Measurements from ENCODE around the gene NCKIPSD.

NCKIPSD gene

DNA sequence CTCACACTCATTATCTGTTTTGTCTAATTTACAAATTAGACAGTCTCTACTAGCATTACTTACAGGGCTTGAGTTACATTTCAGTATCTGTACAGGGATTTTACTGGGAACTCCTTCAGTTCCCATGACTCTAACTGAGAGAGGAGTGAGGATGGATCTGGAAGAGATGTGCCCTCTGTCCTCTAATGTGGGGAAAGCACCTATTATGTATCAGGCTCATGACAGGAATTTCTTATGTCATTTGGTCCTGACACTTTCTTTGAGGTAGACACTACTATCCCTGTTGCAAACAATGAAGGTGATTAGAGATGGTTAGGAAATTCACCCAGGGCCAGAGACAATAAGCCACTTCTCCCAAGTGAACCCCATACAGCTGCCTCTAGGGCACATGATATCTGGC lies 10.9 kb upstream of the NCKIPSD start:
- no peak for DNase-seq (ENCODE audit: low spot score)

DNA sequence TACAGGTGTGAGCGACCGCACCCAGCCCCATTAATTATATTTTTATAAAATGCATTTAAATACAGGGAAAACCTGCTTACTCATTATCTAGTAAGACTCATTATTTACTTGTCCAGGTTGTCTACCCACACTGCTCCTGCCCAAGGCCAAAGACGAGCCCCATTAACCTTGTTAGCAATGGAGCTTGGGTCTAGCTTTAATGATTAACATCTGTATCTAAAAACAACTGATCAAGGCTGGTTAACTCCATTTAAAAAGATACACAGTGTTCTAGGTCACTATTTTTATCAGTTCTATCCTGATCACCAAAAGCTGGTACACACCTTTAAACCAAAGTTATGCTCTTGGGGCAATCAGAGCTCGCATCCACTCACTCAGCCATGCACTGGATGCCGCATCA lies 10.4 kb upstream of the NCKIPSD start:
- DNase-seq (ENCODE audit: low spot score), result no peak

DNA sequence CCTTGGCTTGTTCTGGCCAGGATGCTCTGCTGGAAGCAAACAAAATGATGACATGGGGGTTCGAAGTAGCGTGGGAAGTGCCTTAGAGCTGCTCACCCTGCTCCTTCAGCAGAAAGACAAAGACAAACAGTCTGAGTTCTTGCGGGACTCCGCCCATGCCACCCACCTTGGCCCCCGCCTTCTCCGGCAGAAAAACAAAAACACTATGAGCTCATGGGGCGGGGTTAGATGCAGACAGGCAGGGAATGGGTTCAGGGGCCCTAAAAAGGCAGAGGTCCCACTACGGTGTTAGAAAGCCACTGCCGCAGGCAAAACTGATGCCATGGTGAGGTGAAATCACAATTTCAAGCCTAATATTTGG lies 9.7 kb upstream of the NCKIPSD start:
- no peak for DNase-seq (ENCODE audit: low spot score)

DNA sequence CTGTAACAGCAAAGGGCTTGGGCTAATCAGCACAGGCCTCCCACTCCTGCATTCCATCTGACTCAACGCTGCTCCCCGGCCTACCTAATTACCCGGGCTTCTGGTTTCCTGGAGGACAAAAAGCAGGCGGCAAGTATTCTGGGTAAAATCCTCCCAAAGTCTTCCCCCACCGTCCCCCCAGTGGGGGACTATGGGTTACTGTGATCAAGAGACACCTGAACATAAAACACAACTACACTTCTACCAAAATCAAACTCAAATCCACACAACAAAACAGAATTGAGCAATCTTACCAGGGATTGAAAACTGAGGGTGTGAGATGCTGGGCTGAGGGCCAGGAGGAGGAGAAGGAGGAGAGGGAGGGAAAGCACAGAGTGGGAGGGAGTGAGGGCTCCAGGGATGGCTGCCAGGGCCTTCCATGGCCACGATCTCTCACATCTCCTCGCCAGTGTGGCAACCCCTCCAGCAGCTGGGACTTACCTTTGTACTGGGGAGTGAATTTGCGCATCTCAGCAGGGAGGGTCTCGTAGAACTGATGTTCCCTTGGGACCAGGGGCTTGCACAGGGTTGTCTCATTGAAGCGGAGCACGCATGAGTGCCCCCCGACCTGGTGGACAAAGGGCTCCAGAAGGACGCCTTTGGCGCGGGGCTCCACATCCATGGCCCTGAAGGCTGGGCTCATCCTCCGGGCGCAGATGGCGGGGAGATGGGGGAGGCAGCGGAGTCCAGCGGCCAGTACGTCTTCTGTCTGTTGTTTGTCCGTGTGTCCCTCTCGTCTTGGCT lies 9.1 kb upstream of the NCKIPSD start:
- DNase-seq (ENCODE audit: low spot score), result no peak

DNA sequence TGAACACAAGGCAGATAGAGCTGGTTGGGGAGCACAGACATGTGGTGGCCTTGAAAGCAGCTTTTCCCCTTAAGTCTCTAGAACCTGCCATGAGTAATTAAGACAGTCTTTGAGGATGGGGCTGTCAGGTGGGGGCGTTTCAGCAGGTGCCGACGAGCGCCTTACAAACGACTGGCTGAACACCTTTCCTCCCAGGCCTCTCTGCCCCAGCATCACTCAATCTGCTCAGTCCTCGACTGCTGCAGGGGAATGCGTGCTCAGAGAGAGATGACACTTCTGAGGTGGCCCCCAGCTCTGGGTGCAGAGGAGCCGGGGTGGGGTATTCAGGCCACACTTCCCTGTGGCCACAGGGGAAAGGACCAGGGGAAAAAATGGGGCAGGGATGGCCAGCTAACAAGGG lies 8.1 kb upstream of the NCKIPSD start:
- no peak for DNase-seq (ENCODE audit: low spot score)

DNA sequence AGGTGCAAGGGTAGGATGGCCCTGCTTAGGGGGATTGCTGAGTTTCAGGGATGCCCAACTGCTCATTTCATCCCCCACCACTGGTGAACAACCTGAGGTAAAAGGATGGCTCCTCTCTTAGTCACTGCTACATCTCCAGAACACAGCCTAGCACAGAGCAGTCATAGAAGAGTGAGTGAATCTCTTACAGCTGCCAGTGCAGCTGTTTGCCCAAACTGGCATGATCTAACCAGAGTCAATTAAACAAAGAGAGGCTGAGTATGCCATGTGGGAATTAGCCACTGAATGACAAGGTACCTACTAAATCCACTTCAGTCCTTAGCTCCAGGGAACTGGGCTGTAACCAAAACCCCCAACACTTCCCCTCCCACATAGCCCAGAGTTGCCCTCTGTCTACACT lies 6.8 kb upstream of the NCKIPSD start:
- no peak for DNase-seq (ENCODE audit: low spot score)

DNA sequence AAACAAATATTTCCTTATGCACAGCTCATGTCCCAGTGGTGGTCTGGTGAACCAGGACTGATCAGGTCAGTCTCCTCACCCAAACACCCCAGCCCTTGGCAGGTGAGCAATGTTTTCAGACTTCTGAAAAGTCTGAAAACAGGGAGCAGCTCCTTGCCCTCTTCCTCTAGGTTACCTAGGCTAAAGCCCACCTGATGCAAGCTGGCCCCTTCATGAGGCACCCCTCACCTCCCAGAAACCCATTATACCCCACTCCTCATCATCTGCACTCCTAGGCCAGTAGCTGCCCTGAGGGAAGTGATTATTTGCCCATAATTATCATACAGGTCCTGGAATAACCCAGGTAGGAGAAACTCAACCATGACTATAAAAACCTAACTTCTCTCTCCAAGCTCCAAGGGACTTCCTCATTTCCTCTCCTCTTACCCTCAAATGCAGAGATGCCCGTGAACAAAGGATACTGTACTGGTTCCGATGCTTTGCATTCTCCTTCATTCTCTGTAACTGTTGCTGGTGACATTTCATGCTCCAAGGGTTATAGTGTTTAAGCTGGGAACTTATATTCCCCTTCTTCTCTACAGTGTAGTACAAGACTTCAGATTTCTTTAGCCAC lies 5.2 kb upstream of the NCKIPSD start:
- DNase-seq (ENCODE audit: low spot score), result no peak

DNA sequence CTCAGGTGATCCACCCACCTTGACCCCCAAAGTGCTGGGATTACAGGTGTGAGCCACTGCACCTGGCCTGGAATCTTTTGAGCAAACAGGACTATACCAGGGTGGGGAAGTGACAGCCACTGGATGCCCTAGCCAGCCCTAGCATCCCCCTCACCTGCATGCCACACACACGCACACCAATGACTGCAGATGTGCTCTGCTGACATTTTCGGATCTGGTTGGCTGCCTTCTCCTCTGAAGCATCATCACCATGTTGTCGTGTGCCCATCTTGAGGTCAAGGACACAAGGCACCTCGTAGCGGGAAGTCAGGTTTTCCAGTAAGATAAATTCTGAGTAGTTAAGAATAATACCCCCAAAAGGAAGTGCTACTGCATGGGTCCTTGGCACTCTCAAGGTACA lies 3.7 kb upstream of the NCKIPSD start:
- no peak for DNase-seq (ENCODE audit: low spot score)

DNA sequence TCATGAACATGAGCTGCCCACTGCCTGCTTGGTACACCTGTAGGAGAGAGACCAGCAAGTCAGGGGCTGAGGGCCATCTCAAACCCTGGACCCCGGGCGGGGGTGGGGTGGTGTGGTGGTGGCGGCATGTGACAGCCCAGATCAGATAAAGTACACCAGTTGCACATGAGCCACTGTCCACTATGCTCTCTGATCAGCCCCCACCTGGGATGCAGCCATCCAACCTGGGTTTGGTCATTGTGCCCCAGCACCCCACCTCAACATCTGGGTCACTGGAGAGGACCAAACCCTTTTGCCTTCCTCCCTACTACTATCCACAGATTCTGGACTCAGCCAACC lies 3.0 kb upstream of the NCKIPSD start:
- DNase-seq (ENCODE audit: low spot score), result no peak

DNA sequence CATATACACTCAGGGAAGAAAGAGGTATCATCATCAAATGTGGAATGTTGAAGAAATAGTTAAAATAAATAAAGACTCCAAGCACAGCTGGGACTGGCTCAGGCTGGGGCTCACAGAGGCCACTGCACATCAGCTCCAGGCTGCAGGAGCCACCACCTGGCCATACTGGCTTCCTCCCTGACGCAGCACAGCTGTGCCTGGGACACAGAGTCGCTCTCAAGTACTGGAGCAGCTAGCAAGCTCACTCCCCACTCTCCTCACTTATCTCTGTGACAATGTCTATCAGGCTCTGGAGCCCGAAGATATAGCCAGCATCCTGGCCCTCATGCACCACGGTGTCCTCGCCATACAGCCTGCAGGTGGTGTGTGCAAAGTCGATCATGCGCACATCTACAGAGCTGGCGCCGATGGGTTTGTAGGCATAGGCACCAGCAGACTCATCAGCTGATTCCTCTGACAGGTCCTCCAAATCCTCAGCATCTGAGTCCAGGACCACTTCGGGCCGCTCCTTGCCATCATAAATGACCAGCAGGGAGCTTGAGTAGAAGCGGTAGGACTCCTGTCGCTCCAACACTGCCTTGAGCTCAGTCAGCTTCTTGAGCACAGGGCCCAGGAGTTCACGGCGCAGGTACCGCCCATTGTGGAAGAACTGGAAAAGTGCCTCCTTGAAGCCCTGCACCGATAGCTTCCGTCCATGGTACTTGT lies 2.5 kb upstream of the NCKIPSD start:
- DNase-seq (ENCODE audit: low spot score), result no peak

DNA sequence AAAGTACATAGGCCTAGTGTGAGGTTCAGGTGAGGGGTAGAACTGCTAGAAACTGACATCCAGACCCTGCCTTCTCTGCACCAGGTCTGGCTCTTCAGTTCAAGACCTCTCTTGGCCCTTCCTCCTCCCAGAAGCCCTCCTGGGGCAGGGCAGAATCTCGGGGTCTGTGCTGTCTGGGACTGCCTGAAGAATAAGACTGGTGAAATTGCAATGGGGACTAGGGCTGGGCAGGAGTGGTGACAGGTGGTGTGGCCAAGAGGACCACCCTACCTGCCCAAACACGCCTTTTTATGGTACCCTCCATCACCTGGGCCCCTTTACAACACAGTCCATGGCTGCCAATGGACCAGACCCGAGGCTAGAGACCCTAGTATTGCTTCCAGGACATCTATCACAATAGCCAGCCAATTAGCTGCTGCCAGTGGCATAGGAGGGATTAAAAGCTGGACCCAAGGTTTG lies 1.5 kb upstream of the NCKIPSD start:
- DNase-seq (ENCODE audit: low spot score), result no peak

DNA sequence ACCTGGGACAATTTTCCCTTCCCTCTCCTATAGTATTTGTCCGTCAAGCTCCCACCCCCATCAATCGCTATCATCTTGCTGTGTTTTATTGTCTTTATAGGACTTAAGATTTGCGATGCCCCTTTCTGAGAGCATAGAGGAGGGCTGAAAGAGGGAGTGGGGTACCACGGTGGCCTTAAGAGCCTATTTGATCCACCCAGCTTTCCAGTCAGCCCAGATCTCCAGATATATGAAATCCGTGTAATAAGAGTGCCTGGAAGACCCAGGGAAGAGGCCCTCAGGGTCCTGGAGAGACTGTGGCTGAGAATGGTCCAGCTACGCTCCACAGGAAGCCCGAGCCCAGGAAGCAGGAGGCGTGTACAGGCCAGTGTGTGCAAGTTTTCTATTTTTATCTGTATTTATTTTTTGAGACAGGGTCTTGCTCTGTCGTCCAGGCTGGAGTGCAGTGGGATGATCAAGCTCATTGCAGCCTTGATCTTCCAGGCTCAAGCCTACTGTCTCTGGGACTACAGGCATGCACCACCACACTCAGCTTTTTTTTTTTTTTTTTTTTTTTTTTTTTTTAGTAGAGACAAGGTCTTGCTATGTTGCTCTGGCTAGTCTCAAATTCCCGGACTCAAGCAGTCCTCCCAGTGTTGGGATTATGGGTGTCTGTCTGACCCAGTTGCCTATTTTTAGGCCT lies 964 bp upstream of the NCKIPSD start:
- no peak for DNase-seq (ENCODE audit: low spot score)

DNA sequence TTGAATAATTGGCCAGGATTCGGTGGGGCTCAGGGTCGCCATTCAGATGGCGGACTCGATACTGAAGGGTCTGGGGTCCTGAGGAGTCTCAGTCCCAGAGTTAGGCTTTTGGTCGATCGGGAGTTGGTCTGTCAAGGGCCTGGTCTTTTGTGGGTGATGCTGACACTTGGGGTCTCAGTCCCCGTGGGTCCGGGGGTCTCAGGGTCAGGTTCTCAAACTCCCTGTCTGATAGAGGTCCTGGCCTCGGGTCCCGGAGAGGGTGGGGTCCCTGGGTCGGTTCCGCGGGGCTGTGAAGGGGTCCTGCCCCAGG lies 467 bp downstream of the NCKIPSD start:
- DNase-seq (ENCODE audit: low spot score), result no peak

DNA sequence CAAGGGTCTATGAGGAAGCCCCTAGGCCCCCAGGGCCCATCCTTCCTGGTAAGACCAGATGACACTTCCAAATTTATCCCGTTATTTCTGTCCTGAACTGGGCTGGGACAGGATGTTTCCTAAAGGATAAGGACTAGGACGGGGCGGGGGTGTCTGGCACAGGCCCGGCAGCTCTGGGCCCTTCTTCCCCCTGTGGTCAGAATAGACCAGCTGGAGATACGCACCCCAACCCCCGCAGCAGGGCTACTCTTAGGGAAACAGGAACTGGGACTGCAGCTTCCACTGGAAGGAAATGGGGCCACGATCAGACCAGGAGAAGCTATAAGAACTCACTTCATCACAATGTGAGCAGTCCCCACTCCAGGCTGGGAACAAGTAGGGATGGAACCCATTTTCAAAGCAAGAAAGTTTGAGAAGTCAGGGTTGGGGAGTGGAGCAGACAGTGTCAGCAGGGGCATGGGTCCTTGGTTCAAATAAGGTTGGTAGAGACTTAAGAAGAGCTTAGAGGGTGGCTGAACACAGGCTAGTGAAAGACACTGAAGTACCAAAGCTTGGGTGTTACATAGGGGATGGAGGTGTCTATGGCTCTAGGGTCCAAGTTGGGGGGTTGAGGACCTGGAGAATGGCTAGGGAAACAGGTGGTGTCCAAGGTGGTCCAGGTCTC lies 1.1 kb downstream of the NCKIPSD start:
- DNase-seq (ENCODE audit: low spot score), result peak; percentile 68

DNA sequence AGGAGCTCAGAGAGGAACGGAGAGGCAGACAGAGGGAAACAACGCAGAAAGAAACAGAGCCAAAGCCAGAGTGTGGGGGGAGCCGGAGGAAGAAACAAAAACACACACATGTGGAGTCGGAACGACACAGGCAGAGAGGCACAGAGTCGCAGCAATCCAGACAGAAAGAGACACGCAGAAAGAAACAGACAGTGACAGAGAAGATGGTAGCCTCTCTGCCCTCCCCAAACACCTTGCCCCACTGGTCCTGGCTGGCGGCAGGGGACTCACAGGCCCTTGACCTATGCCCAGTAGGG lies 1.7 kb downstream of the NCKIPSD start:
- no peak for DNase-seq (ENCODE audit: low spot score)

DNA sequence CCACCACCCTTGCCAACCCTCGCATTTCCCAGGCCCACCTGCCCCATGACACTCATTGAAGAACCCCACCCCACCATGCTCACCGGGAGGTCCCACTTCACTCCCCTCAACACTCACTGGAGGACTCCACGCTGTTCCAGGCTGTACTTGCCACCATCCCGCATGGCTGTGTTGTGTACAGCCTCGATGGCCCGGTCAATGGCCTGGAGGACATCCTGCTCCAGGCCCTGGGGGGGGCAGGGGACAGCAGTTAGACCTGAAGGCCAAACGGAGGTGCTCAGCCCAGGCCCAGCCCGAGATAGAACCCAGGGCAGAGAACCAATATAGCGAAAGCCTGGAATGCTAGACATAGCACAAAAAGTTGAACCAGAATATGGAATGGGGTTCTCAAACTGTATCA lies 2.9 kb downstream of the NCKIPSD start:
- DNase-seq (ENCODE audit: low spot score), result no peak

DNA sequence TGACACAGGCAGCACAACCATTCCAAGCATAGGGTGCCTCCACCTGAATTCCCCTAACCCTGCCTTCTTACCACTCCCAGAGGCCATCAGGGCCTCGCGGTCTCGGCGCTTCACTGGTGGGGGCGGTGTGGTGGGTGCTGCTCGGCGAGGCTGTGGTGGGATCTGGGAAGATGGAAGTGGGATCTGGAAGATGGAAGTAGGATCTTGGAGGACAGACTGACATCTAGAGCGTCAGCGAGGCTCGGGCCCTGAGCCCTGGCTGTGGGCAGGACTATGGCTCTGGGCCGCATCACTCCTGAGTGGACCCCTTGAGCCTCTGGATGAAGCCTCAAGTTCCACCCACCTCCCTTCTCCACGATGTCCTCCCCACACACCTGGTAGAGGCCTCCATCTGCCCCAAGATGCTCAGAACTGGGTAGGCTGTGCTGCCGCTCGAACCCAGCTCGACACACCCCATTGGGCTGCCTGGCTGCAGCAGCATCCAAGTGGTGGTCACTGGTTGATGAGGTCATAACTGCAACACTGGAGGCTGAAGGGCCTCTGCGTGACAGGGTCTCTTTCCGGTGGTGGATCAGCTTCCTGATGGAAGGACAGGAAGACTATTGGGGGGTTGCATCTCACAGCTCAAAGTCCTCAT lies 3.6 kb downstream of the NCKIPSD start:
- DNase-seq (ENCODE audit: low spot score), result no peak

DNA sequence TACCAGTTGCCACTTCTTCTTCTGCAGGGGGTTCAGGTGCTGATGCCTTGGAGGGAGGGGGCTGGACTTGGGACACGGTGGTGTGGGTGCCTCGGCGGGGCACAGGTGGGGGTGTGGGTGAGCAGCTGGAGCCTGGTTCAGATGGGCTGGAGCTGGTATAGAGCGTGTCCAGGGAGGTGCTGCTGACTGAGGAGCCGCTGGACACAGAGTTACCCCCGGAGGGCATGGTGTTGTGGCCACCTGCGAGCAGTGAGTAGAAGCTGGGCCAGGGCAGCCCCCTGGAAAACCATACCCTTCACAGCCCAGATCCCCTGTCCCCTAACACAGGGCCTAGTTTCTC lies 4.2 kb downstream of the NCKIPSD start:
- no peak for DNase-seq (ENCODE audit: low spot score)

DNA sequence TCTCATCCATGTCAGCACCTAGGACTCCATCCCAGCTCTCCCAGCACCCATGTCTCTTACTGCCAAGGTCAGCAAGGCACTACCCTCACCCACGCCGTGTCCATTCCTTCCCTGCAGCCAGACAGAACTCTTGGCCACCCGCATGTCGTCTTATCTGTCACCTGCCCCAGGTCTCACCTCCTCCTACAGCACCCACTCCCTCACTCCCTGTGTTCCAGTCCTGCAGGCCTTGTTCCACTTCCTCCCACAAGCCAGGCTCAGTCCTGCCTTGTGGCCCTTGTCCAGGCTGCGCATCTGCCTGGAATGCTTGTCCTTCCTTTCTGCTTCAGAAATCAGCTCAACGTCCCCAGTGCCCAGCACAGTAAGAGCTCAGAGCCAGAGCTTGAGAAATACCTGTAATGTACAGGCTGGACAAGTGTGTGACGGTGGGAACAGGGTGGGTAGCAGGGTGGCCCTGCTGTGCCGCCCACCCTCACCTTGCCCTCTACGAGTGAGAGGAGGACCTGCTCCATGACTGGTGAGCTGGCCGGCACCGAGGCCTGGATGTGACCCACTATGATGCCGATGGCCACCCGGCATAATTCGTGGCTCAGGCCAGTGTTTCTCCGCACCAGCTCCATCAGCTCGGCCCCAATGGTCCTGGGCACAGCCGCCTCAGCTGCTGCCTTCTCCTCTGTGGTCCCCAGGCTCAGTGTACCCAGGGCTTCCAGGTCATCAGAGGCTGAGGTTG lies 4.7 kb downstream of the NCKIPSD start:
- DNase-seq (ENCODE audit: low spot score), result no peak

DNA sequence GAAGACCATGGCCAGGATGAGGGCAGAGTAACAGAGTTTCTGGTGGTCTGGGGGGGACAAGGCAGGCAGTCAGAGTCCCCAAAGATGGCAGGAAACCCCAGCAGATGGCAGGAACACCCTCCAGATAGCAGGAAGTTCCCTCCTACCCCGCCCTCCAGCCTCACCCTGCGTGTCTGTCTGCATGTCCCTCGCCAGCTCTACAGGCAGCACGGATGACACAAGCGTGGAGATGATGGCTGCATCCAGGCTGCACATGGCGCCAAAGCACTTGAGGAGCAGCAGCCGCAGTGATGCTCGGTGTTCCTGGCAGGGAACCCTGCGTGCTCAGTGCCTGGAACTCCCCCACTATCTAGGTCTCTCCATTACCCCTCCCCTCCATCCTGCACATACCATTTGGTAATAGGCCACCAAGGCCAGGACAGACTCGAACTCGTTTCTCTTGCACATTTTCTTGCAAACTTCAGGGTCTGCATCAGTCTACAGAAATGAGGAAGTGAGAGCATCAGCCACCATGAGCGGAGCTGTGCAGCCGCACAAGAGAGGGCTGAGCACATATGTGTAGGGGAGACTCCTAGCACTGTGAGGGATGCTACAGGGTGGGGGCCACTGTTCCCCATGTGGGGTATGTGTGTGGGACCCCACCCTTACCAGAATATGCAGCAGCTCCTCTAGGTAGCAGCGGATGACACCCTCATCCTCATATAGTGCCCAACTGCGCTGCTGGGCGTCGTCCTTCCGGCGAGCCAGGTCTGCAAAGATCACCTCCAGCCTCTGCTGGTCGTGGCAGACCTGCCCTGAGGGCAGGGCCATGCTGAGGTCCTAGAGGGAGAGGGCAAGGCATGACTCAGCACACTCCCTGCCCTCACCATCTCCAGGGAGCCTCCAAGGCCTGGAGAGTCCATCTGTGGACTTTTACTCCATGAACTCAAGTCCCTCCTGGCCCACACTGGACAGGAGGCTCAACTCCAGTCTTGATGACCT lies 6.0 kb downstream of the NCKIPSD start:
- no peak for DNase-seq (ENCODE audit: low spot score)

Data from RKO (cell line).